PC-9 (cell line): ENCODE measurements around the gene GJC3. TPM values are rescaled to one million over a fixed set of nuclear protein-coding genes. Genes with fewer than 3 reads are reported as not detected.
A peak's percentile ranks its signal among the peaks of the same experiment; 100 is the strongest.
"Not testable (repeated sequence)": the region's sequence is repeated elsewhere in the genome, so short reads cannot be mapped to it uniquely, and the experiment has no call there.

Experiments used
- BruUV-seq: library from RNA; stranded (reverse); fragments of 400-500 nt; replicated peaks from 2 replicates; lab custom pipeline; 2021; lab: Mats Ljungman, UMichigan
- CTCF ChIA-PET: fragments of 300-600 bp; sonication (Branson Sonifier 250); formaldehyde crosslinking; loops from one replicate; lab custom pipeline; 2022; ENCODE audit warnings: antibody characterized with exemption; lab: Charles Lee
- POLR2A ChIA-PET: fragments of 300-600 bp; sonication (Branson Sonifier 250); formaldehyde crosslinking; loops from one replicate; lab custom pipeline; 2022; ENCODE audit warnings: antibody characterized with exemption; ENCODE audit not compliant: unreplicated experiment; lab: Charles Lee
- DNase-seq, 2 experiments: peaks; one replicate each; pipeline versions ENCODE4 v3.0.0 to v3.0.0-alpha.2; 2015 to 2022; ENCODE audit warnings: mixed read lengths in 1 of 2
- H2AFZ ChIP-seq: fragments of 200-600 bp; sonication (generic); 2 replicates; pipeline ENCODE4 v1.8.1; 2017; ENCODE audit warnings: antibody characterized with exemption
- H3F3A ChIP-seq: fragments of 200-600 bp; sonication (generic); 2 replicates; pipeline ENCODE4 v1.8.1; 2017; ENCODE audit warnings: antibody characterized with exemption, mild to moderate bottlenecking, low read depth; ENCODE audit not compliant: insufficient read depth
- H3K27ac ChIP-seq: fragments of 200-600 bp; sonication (generic); 2 replicates; pipeline ENCODE4 v1.6.1; 2016; ENCODE audit warnings: mixed run types
- H3K27me3 ChIP-seq: fragments of 200-600 bp; sonication (generic); 2 replicates; pipeline ENCODE4 v1.6.1; 2016; ENCODE audit warnings: low read depth, mixed run types; ENCODE audit not compliant: insufficient read depth
- H3K36me3 ChIP-seq: fragments of 200-600 bp; sonication (generic); 2 replicates; pipeline ENCODE4 v1.6.1; 2016; ENCODE audit warnings: low read depth, mixed run types
- H3K4me1 ChIP-seq: fragments of 200-600 bp; sonication (generic); replicated peaks from 2 replicates; pipeline ENCODE4 v1.6.1; 2016; ENCODE audit warnings: mixed run types; ENCODE audit not compliant: insufficient read depth
- H3K4me2 ChIP-seq: fragments of 200-600 bp; sonication (generic); 2 replicates; pipeline ENCODE4 v1.6.1; 2017; ENCODE audit warnings: mixed run types
- H3K4me3 ChIP-seq: fragments of 200-600 bp; sonication (generic); 2 replicates; pipeline ENCODE4 v1.6.1; 2016; ENCODE audit warnings: mixed run types
- H3K79me2 ChIP-seq: fragments of 200-600 bp; sonication (generic); 2 replicates; pipeline ENCODE4 v1.6.1; 2017; ENCODE audit warnings: low read depth, mixed run types
- H3K9me2 ChIP-seq: fragments of 200-600 bp; sonication (generic); 2 replicates; pipeline ENCODE4 v1.8.1; 2017; ENCODE audit warnings: mild to moderate bottlenecking; ENCODE audit not compliant: insufficient read depth
- H3K9me3 ChIP-seq: fragments of 200-600 bp; sonication (generic); 2 replicates; pipeline ENCODE4 v1.8.1; 2016; ENCODE audit warnings: low read depth; ENCODE audit not compliant: insufficient read depth
- H4K20me1 ChIP-seq: fragments of 200-600 bp; sonication (generic); 2 replicates; pipeline ENCODE4 v1.8.1; 2017; ENCODE audit not compliant: insufficient read depth
- CTCF ChIP-seq: fragments of 200-600 bp; sonication (generic); conservative IDR thresholded peaks from 2 replicates; pipeline ENCODE4 v1.6.1; 2017; ENCODE audit warnings: mixed run types, antibody characterized with exemption, mild to moderate bottlenecking, moderate library complexity
- EZH2 ChIP-seq: fragments of 200-600 bp; sonication (generic); IDR thresholded peaks from 2 replicates; pipeline ENCODE4 v1.8.0; 2017; ENCODE audit warnings: antibody characterized with exemption, low read depth
- intact Hi-C: fragments of 100-400 bp; cut with micrococcal nuclease; formaldehyde crosslinking; loops from one replicate; pipeline ENCODE4 v1.10.0; 2022; ENCODE audit not compliant: unreplicated experiment
- total RNA-seq: library from RNA; stranded (reverse); gene quantifications from 2 replicates; pipeline ENCODE4 v1.2.3, GENCODE V29; 2021

The GJC3 gene
- total RNA-seq, 1 experiment from 2014 or later: not detected

GRCh38 chr7:99975782-99976521 is 46.5 kb upstream of the GJC3 start, which contains the start of gene AZGP1:
TSS of gene AZGP1 (minus strand) at chr7:99976031. CDS start at chr7:99976020, 11 bp downstream.
- Histone ChIP-seq H4K20me1 (no peaks in the 10 kb centered on the region), H3K9me2 (no peaks in the 10 kb centered on the region), H3F3A (peaks cover 13% of the 10 kb centered on the region; the same call in 1 of the 2 replicates), H3K9me3 (no peaks in the 10 kb centered on the region), H3K36me3 (no peaks in the 10 kb centered on the region), H3K27me3 (peaks cover 29% of the 10 kb centered on the region), H2AFZ (no peak within 1 kb of the TSS), H3K4me1 (no peaks in the 10 kb centered on the region), H3K4me3 (no peak within 1 kb of the TSS), H3K4me2 (no peak within 1 kb of the TSS), H3K79me2 (no peaks in the 10 kb centered on the region), H3K27ac (no peak within 1 kb of the TSS)
- DNase-seq: no peak
- ChIA-PET CTCF (no interaction called here), POLR2A (no interaction called here)
- BruUV-seq: no TSS peak
- intact Hi-C loops: loop anchor here (5.0 kb wide), 1 partner anchor 49 kb away; the partner anchor contains the start of gene GJC3
- TF ChIP-seq EZH2 (no peak), CTCF (no peak)

GRCh38 chr7:99974681-99975080 is 45.3 kb upstream of the GJC3 start:
- Histone ChIP-seq H3K9me2 (no peaks in the 10 kb centered on the region), H3K79me2 (no peaks in the 10 kb centered on the region), H2AFZ (no peak overlapping the region), H3K4me1 (no peaks in the 10 kb centered on the region), H3K27me3 (peaks cover 33% of the 10 kb centered on the region), H3K4me3 (no peak overlapping the region), H3K27ac (no peak overlapping the region), H3K4me2 (no peak overlapping the region), H3F3A (peaks cover 13% of the 10 kb centered on the region; the same call in 1 of the 2 replicates), H3K36me3 (no peaks in the 10 kb centered on the region), H4K20me1 (no peaks in the 10 kb centered on the region), H3K9me3 (no peaks in the 10 kb centered on the region)
- DNase-seq: no peak
- POLR2A ChIA-PET: no interaction called here
- CTCF ChIA-PET: no interaction called here
- TF ChIP-seq EZH2 (no peak), CTCF (no peak)
- no TSS peak for BruUV-seq
- intact Hi-C loops: loop anchor here (5.0 kb wide), 1 partner anchor 47 kb away; the partner anchor contains the start of gene GJC3

GRCh38 chr7:99973817-99974216 is 44.4 kb upstream of the GJC3 start:
- H2AFZ ChIP-seq, H4K20me1 ChIP-seq, H3K4me1 ChIP-seq, H3K79me2 ChIP-seq, BruUV-seq, CTCF ChIA-PET, H3K4me3 ChIP-seq, H3K4me2 ChIP-seq, intact Hi-C loops, H3K27ac ChIP-seq, H3K9me3 ChIP-seq, H3K36me3 ChIP-seq, POLR2A ChIA-PET, H3K9me2 ChIP-seq: not testable (repeated sequence)
- DNase-seq: peak in 1 of 2 experiments; percentile 76
- Histone ChIP-seq H3K27me3 (peaks cover 33% of the 10 kb centered on the region), H3F3A (peaks cover 13% of the 10 kb centered on the region; the same call in 1 of the 2 replicates)
